Cardiac muscle cell (in vitro differentiated cells and primary cell): ENCODE measurements around the gene LTC4S. TPM values are rescaled to one million over a fixed set of nuclear protein-coding genes. Genes with fewer than 3 reads are reported as not detected.
"Not testable (repeated sequence)": the region's sequence is repeated elsewhere in the genome, so short reads cannot be mapped to it uniquely, and the experiment has no call there.

Source experiments
- DNase-seq, 2 donors: peaks; one replicate each; pipeline versions ENCODE4 v3.0.0 to v3.0.0-alpha.2; 2010 to 2017; ENCODE audit warnings: low read depth in 1 of 2, low spot score in 1 of 2
- H3K27ac ChIP-seq: fragments of 200-600 bp; sonication (generic); 2 replicates; pipeline ENCODE4 v1.5.1; 2016
- H3K27me3 ChIP-seq: fragments of 200-600 bp; sonication (generic); 2 replicates; pipeline ENCODE4 v1.6.0; 2016; ENCODE audit warnings: control low read depth
- H3K36me3 ChIP-seq: fragments of 200-600 bp; sonication (generic); 2 replicates; pipeline ENCODE4 v1.5.1; 2016; ENCODE audit warnings: control low read depth
- H3K4me1 ChIP-seq: fragments of 200-600 bp; sonication (generic); 2 replicates; pipeline ENCODE4 v1.8.1; 2017; ENCODE audit warnings: low read depth, mild to moderate bottlenecking, mixed run types
- H3K4me3 ChIP-seq: fragments of 200-600 bp; sonication (generic); 2 replicates; pipeline ENCODE4 v1.5.1; 2016; ENCODE audit warnings: mild to moderate bottlenecking
- H3K9me3 ChIP-seq: fragments of 200-600 bp; sonication (generic); 2 replicates; pipeline ENCODE4 v1.5.1; 2017; ENCODE audit warnings: low read depth, mild to moderate bottlenecking, control low read depth
- CTCF ChIP-seq: IDR thresholded peaks from 2 replicates; pipeline ENCODE4 v1.5.1; 2012; ENCODE audit warnings: low read depth, mild to moderate bottlenecking, low read length
- polyA plus RNA-seq: library from polyadenylated mRNA; unstranded; fragments of >200 nt; fragmentation: Nextera tagmentation; extraction: Ambion mirVana; gene quantifications from 2 replicates; pipeline ENCODE4 v1.2.1, GENCODE V29; 2016
- total RNA-seq: library from RNA; depleted of rRNA; stranded (reverse); fragments of >200 nt; gene quantifications from 2 replicates; pipeline ENCODE4 v1.2.3, GENCODE V29; 2016

LTC4S gene
- total RNA-seq (5.3 and 10.2 TPM in 2 replicates), polyA plus RNA-seq (7.8 and 14.0 TPM in 2 replicates)

GRCh38 chr5:179793468-179794139 lies at the start of gene LTC4S:
LTC4S (plus strand) TSS chr5:179793986; CDS start chr5:179794081, 95 bp downstream.
- Histone ChIP-seq H3K4me3 (no peak within 1 kb of the TSS), H3K9me3 (no peaks in the 10 kb centered on the region), H3K4me1 (no peaks in the 10 kb centered on the region), H3K36me3 (no peaks in the 10 kb centered on the region), H3K27ac (no peak within 1 kb of the TSS), H3K27me3 (no peaks in the 10 kb centered on the region)
- TF ChIP-seq CTCF: no peak
- DNase-seq: peak in 1 of 2 donors; percentile 92

GRCh38 chr5:179744106-179744505 lies 49.7 kb upstream of the LTC4S start:
- H3K4me1 ChIP-seq, H3K27me3 ChIP-seq, H3K9me3 ChIP-seq, H3K27ac ChIP-seq, H3K36me3 ChIP-seq, DNase-seq, H3K4me3 ChIP-seq: not testable (repeated sequence)

GRCh38 chr5:179746872-179747271 lies 46.9 kb upstream of the LTC4S start:
- DNase-seq: no peak
- Histone ChIP-seq H3K36me3 (no peaks in the 10 kb centered on the region), H3K27me3 (no peaks in the 10 kb centered on the region), H3K4me1 (peaks cover 9% of the 10 kb centered on the region), H3K4me3 (no peak overlapping the region), H3K27ac (peak overlapping the region; percentile 38), H3K9me3 (no peaks in the 10 kb centered on the region)
- TF ChIP-seq CTCF: no peak

GRCh38 chr5:179747811-179748210 lies 46.0 kb upstream of the LTC4S start:
- peak in 1 of 2 donors; percentile 24 for DNase-seq
- Histone ChIP-seq H3K9me3 (no peaks in the 10 kb centered on the region), H3K27me3 (no peaks in the 10 kb centered on the region), H3K27ac (no peak overlapping the region), H3K36me3 (no peaks in the 10 kb centered on the region), H3K4me3 (no peak overlapping the region), H3K4me1 (peaks cover 9% of the 10 kb centered on the region)
- no peak for TF ChIP-seq CTCF

GRCh38 chr5:179749857-179750508 lies 43.8 kb upstream of the LTC4S start:
- Histone ChIP-seq H3K27me3 (no peaks in the 10 kb centered on the region), H3K4me3 (no peak overlapping the region), H3K27ac (peak overlapping the region; percentile 85), H3K9me3 (no peaks in the 10 kb centered on the region), H3K4me1 (peaks cover 19% of the 10 kb centered on the region), H3K36me3 (no peaks in the 10 kb centered on the region)
- DNase-seq: no peak
- no peak for TF ChIP-seq CTCF

GRCh38 chr5:179753971-179754370 lies 39.8 kb upstream of the LTC4S start:
- no peak for TF ChIP-seq CTCF
- no peak overlapping the region for H3K4me3 ChIP-seq
- no peaks in the 10 kb centered on the region for H3K9me3 ChIP-seq
- peak overlapping the region; percentile 95 for H3K27ac ChIP-seq
- H3K27me3 ChIP-seq: no peaks in the 10 kb centered on the region
- H3K36me3 ChIP-seq: no peaks in the 10 kb centered on the region
- H3K4me1 ChIP-seq: peaks cover 43% of the 10 kb centered on the region
- DNase-seq: no peak
